HEK293 (cell line): ENCODE results near the gene ACBD3.

ENCODE experiments used
- CTCF ChIA-PET: fragments of 350-600 bp; formaldehyde crosslinking; extraction: SDS; loops from one replicate; lab custom pipeline; 2021; ENCODE audit warnings: antibody characterized with exemption; lab: Yijun Ruan, JAX
- POLR2A ChIA-PET: fragments of 300-600 bp; formaldehyde crosslinking; extraction: SDS; loops from one replicate; lab custom pipeline; 2020; ENCODE audit warnings: antibody characterized with exemption, inconsistent platforms; lab: Yijun Ruan, JAX
- H3K27ac ChIP-seq: fragments of 200-500 bp; sonication (Bioruptor generic); 2 replicates; pipeline ENCODE4 v1.5.1; 2014; ENCODE audit warnings: low read depth, low read length, control low read depth, inconsistent platforms; ENCODE audit errors: extremely low read depth
- H3K36me3 ChIP-seq, 2 experiments: fragments of 200-500 bp in 1 of 2; sonication (Bioruptor generic) in 1 of 2; 1 replicate in 1 of 2; 2 replicates in 1 of 2; pipeline ENCODE4 v1.5.1; 2014 to 2017; ENCODE audit warnings: inconsistent platforms in 2 of 2, low read length in 2 of 2; ENCODE audit not compliant: control insufficient read depth in 2 of 2, insufficient read depth in 1 of 2
- H3K4me1 ChIP-seq: fragments of 200-500 bp; sonication (Bioruptor generic); 2 replicates; pipeline ENCODE4 v1.5.1; 2014; ENCODE audit warnings: mild to moderate bottlenecking, low read length, inconsistent platforms; ENCODE audit not compliant: control insufficient read depth, insufficient read depth
- H3K4me3 ChIP-seq: 2 replicates; pipeline ENCODE4 v1.5.1; 2011; ENCODE audit warnings: low read depth, mild to moderate bottlenecking, control low read depth, low read length, moderate library complexity
- H3K9me3 ChIP-seq: fragments of 200-500 bp; sonication (Bioruptor generic); 2 replicates; pipeline ENCODE4 v1.5.1; 2014; ENCODE audit warnings: low read depth, low read length, inconsistent platforms; ENCODE audit not compliant: control insufficient read depth, insufficient read depth
- FEZF1 ChIP-seq: fragments of 450-650 bp; formaldehyde crosslinking; IDR thresholded peaks from 2 replicates; pipeline ENCODE4 v1.5.1; 2016; ENCODE audit warnings: missing biosample characterization, missing genetic modification characterization
- KLF1 ChIP-seq: fragments of 450-650 bp; formaldehyde crosslinking; IDR thresholded peaks from 2 replicates; pipeline ENCODE4 v1.5.1; 2016; ENCODE audit warnings: missing biosample characterization, missing genetic modification characterization
- OVOL3 ChIP-seq: fragments of 450-650 bp; formaldehyde crosslinking; IDR thresholded peaks from 2 replicates; pipeline ENCODE4 v1.5.1; 2016; ENCODE audit warnings: missing biosample characterization, missing genetic modification characterization
- YY2 ChIP-seq: fragments of 450-650 bp; formaldehyde crosslinking; IDR thresholded peaks from 2 replicates; pipeline ENCODE4 v1.5.1; 2016; ENCODE audit warnings: missing biosample characterization, missing genetic modification characterization
- ZBTB1 ChIP-seq: fragments of 450-650 bp; formaldehyde crosslinking; IDR thresholded peaks from 2 replicates; pipeline ENCODE4 v1.5.1; 2016; ENCODE audit warnings: missing biosample characterization, missing genetic modification characterization
- ZBTB21 ChIP-seq: fragments of 450-650 bp; formaldehyde crosslinking; IDR thresholded peaks from 2 replicates; pipeline ENCODE4 v1.5.1; 2017; ENCODE audit warnings: missing biosample characterization, missing genetic modification characterization
- ZNF211 ChIP-seq: fragments of 450-650 bp; formaldehyde crosslinking; IDR thresholded peaks from 2 replicates; pipeline ENCODE4 v1.5.1; 2016; ENCODE audit warnings: low read depth, missing biosample characterization, missing genetic modification characterization
- ZNF266 ChIP-seq: fragments of 450-650 bp; formaldehyde crosslinking; IDR thresholded peaks from 2 replicates; pipeline ENCODE4 v1.5.1; 2016; ENCODE audit warnings: missing biosample characterization, missing genetic modification characterization, low read depth
- ZNF48 ChIP-seq: fragments of 450-650 bp; formaldehyde crosslinking; IDR thresholded peaks from 2 replicates; pipeline ENCODE4 v1.5.1; 2016; ENCODE audit warnings: missing biosample characterization, missing genetic modification characterization
- ZNF549 ChIP-seq: fragments of 450-650 bp; IDR thresholded peaks from 2 replicates; pipeline ENCODE4 v1.5.1; 2018; ENCODE audit warnings: missing biosample characterization, missing genetic modification characterization, mild to moderate bottlenecking, inconsistent platforms, moderate library complexity
- ZNF560 ChIP-seq: fragments of 450-650 bp; formaldehyde crosslinking; IDR thresholded peaks from 2 replicates; pipeline ENCODE4 v1.5.1; 2017; ENCODE audit warnings: missing biosample characterization, missing genetic modification characterization, borderline replicate concordance
- ZNF610 ChIP-seq: fragments of 450-650 bp; formaldehyde crosslinking; IDR thresholded peaks from 2 replicates; pipeline ENCODE4 v1.5.1; 2016; ENCODE audit warnings: missing biosample characterization, missing genetic modification characterization, borderline replicate concordance
- ZNF621 ChIP-seq: fragments of 450-650 bp; formaldehyde crosslinking; IDR thresholded peaks from 2 replicates; pipeline ENCODE4 v1.5.1; 2017; ENCODE audit warnings: missing biosample characterization, missing genetic modification characterization
- ZNF670 ChIP-seq: fragments of 450-650 bp; formaldehyde crosslinking; IDR thresholded peaks from 2 replicates; pipeline ENCODE4 v1.5.1; 2016; ENCODE audit warnings: missing biosample characterization, missing genetic modification characterization, low read depth
- TF ChIP-seq, protein P1 (sequence below): fragments of 450-650 bp; IDR thresholded peaks from 2 replicates; pipeline ENCODE4 v1.5.1; 2018; ENCODE audit warnings: missing biosample characterization, missing genetic modification characterization
- TF ChIP-seq, protein P2 (sequence below): fragments of 450-650 bp; formaldehyde crosslinking; IDR thresholded peaks from 2 replicates; pipeline ENCODE4 v1.5.1; 2016; ENCODE audit warnings: missing biosample characterization, missing genetic modification characterization
- TF ChIP-seq, protein P3 (sequence below): fragments of 450-650 bp; formaldehyde crosslinking; IDR thresholded peaks from 2 replicates; pipeline ENCODE4 v1.5.1; 2016; ENCODE audit warnings: missing biosample characterization, missing genetic modification characterization
- TF ChIP-seq, protein P4 (sequence below): fragments of 450-650 bp; formaldehyde crosslinking; IDR thresholded peaks from 2 replicates; pipeline ENCODE4 v1.5.1; 2017; ENCODE audit warnings: missing biosample characterization, missing genetic modification characterization

Gene ACBD3

DNA sequence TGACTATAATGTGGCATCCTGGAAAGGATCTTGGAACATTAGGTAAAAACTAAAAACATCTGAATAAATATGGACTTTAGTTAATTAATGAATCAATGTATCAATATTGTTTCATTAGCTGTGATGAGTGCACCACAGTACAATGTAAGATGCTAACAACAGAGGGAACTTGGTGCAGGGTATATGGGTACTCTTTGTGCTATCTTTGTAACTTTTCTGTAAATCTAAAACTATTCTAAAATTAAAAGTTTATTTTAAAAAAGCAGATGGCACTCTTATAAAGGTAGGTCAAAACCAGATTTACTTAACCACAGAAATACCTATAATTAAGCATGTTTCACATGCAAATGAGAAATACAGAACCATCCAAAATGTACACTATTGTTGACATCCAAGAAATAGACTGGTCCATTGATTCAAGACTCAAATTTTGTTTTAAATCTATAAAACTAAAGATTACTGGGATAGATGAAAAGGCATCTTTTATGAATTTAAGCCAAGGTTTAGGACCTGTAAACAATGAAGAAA lies 38.4 kb downstream of the ACBD3 start:
- ChIA-PET POLR2A (no interaction called here), CTCF (interaction anchor here (0.5 to 3.5 kb wide), 4 partner anchors 23 to 257 kb away, joined by 3 to 24 read pairs (median 5); no protein-coding TSS in a partner anchor)
- H3K36me3 ChIP-seq: peaks cover 46 to 80% of the 10 kb centered on the region in 2 experiments
- H3K27ac ChIP-seq: no peak overlapping the region
- no peak overlapping the region for H3K4me3 ChIP-seq
- H3K4me1 ChIP-seq: no peaks in the 10 kb centered on the region
- no peak for TF ChIP-seq ZNF670 (tag by site-specific recombination)
- TF ChIP-seq ZBTB1: no peak
- TF ChIP-seq, protein P1, sequence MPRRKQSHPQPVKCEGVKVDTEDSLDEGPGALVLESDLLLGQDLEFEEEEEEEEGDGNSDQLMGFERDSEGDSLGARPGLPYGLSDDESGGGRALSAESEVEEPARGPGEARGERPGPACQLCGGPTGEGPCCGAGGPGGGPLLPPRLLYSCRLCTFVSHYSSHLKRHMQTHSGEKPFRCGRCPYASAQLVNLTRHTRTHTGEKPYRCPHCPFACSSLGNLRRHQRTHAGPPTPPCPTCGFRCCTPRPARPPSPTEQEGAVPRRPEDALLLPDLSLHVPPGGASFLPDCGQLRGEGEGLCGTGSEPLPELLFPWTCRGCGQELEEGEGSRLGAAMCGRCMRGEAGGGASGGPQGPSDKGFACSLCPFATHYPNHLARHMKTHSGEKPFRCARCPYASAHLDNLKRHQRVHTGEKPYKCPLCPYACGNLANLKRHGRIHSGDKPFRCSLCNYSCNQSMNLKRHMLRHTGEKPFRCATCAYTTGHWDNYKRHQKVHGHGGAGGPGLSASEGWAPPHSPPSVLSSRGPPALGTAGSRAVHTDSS (tag by site-specific recombination): no peak
- no peak for TF ChIP-seq ZNF211 (tag by site-specific recombination)
- TF ChIP-seq ZNF266 (tag by site-specific recombination): no peak
- no peak for TF ChIP-seq ZNF610
- no peak for TF ChIP-seq ZNF549 (tag by site-specific recombination)
- no peak for TF ChIP-seq KLF1 (tag by site-specific recombination)
- no peak for TF ChIP-seq ZNF621 (tag by site-specific recombination)
- no peak for TF ChIP-seq YY2 (tag by site-specific recombination)
- TF ChIP-seq, protein P2, sequence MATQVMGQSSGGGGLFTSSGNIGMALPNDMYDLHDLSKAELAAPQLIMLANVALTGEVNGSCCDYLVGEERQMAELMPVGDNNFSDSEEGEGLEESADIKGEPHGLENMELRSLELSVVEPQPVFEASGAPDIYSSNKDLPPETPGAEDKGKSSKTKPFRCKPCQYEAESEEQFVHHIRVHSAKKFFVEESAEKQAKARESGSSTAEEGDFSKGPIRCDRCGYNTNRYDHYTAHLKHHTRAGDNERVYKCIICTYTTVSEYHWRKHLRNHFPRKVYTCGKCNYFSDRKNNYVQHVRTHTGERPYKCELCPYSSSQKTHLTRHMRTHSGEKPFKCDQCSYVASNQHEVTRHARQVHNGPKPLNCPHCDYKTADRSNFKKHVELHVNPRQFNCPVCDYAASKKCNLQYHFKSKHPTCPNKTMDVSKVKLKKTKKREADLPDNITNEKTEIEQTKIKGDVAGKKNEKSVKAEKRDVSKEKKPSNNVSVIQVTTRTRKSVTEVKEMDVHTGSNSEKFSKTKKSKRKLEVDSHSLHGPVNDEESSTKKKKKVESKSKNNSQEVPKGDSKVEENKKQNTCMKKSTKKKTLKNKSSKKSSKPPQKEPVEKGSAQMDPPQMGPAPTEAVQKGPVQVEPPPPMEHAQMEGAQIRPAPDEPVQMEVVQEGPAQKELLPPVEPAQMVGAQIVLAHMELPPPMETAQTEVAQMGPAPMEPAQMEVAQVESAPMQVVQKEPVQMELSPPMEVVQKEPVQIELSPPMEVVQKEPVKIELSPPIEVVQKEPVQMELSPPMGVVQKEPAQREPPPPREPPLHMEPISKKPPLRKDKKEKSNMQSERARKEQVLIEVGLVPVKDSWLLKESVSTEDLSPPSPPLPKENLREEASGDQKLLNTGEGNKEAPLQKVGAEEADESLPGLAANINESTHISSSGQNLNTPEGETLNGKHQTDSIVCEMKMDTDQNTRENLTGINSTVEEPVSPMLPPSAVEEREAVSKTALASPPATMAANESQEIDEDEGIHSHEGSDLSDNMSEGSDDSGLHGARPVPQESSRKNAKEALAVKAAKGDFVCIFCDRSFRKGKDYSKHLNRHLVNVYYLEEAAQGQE (tag by site-specific recombination): no peak
- TF ChIP-seq, protein P3, sequence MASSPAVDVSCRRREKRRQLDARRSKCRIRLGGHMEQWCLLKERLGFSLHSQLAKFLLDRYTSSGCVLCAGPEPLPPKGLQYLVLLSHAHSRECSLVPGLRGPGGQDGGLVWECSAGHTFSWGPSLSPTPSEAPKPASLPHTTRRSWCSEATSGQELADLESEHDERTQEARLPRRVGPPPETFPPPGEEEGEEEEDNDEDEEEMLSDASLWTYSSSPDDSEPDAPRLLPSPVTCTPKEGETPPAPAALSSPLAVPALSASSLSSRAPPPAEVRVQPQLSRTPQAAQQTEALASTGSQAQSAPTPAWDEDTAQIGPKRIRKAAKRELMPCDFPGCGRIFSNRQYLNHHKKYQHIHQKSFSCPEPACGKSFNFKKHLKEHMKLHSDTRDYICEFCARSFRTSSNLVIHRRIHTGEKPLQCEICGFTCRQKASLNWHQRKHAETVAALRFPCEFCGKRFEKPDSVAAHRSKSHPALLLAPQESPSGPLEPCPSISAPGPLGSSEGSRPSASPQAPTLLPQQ (tag by site-specific recombination): no peak
- TF ChIP-seq ZBTB21 (tag by site-specific recombination): no peak
- no peak for TF ChIP-seq FEZF1 (tag by site-specific recombination)
- TF ChIP-seq ZNF560 (tag by site-specific recombination): no peak
- no peak for TF ChIP-seq OVOL3
- TF ChIP-seq ZNF48 (tag by site-specific recombination): no peak
- TF ChIP-seq, protein P4, sequence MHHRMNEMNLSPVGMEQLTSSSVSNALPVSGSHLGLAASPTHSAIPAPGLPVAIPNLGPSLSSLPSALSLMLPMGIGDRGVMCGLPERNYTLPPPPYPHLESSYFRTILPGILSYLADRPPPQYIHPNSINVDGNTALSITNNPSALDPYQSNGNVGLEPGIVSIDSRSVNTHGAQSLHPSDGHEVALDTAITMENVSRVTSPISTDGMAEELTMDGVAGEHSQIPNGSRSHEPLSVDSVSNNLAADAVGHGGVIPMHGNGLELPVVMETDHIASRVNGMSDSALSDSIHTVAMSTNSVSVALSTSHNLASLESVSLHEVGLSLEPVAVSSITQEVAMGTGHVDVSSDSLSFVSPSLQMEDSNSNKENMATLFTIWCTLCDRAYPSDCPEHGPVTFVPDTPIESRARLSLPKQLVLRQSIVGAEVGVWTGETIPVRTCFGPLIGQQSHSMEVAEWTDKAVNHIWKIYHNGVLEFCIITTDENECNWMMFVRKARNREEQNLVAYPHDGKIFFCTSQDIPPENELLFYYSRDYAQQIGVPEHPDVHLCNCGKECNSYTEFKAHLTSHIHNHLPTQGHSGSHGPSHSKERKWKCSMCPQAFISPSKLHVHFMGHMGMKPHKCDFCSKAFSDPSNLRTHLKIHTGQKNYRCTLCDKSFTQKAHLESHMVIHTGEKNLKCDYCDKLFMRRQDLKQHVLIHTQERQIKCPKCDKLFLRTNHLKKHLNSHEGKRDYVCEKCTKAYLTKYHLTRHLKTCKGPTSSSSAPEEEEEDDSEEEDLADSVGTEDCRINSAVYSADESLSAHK (tag by site-specific recombination): no peak
- H3K9me3 ChIP-seq: no peaks in the 10 kb centered on the region
